T-helper 1 cell (primary cell): ENCODE data around the gene MEIOB.
"Not testable (repeated sequence)": the region's sequence is repeated elsewhere in the genome, so short reads cannot be mapped to it uniquely, and the experiment has no call there.

Source experiments
- DNase-seq, 5 donors: peaks; one replicate each; pipeline ENCODE4 v3.0.0-alpha.2; 2012 to 2020

The MEIOB gene

GRCh38 chr16:1809281-1809801 is 62.6 kb downstream of the MEIOB start:
- DNase-seq = no peak

GRCh38 chr16:1808691-1809090 is 63.3 kb downstream of the MEIOB start:
- DNase-seq = no peak

GRCh38 chr16:1807626-1808025 is 64.3 kb downstream of the MEIOB start:
- no peak for DNase-seq

GRCh38 chr16:1800701-1801100 is 71.3 kb downstream of the MEIOB start:
- DNase-seq = no peak

GRCh38 chr16:1799263-1799662 is 72.7 kb downstream of the MEIOB start:
- DNase-seq = not testable (repeated sequence)

- no peak for DNase-seq
Observed at GRCh38 chr16:1794908-1795666, 76.9 kb downstream of the MEIOB start.

- DNase-seq = peak in 1 of 5 donors; percentile 12
Observed at GRCh38 chr16:1794221-1794871, 77.6 kb downstream of the MEIOB start.

GRCh38 chr16:1793578-1794220 is 78.3 kb downstream of the MEIOB start, which contains the start of gene IGFALS:
Gene IGFALS, minus strand, starts transcription at chr16:1793705. Its CDS starts 53 bp downstream, at chr16:1793652.
- no peak for DNase-seq

- peak in 1 of 5 donors; percentile 9 for DNase-seq
Observed at GRCh38 chr16:1792836-1793577, 79.0 kb downstream of the MEIOB start.

- DNase-seq = peak in 2 of 5 donors; percentile 1 to 11
Observed at GRCh38 chr16:1791943-1792812, 79.8 kb downstream of the MEIOB start.

- DNase-seq = peak in 1 of 5 donors; percentile 9
Observed at GRCh38 chr16:1791256-1791942, 80.6 kb downstream of the MEIOB start.

- DNase-seq = peak in 1 of 5 donors; percentile 7
Observed at GRCh38 chr16:1790611-1791255, 81.2 kb downstream of the MEIOB start.

- no peak for DNase-seq
Observed at GRCh38 chr16:1790261-1790610, 81.7 kb downstream of the MEIOB start.

GRCh38 chr16:1789643-1790045 is 82.3 kb downstream of the MEIOB start:
- peak in 1 of 5 donors; percentile 15 for DNase-seq

- peak in 1 of 5 donors; percentile 1 for DNase-seq
Observed at GRCh38 chr16:1788708-1789100, 83.3 kb downstream of the MEIOB start.

GRCh38 chr16:1788095-1788707 is 83.8 kb downstream of the MEIOB start:
- peak in 2 of 5 donors; percentile 4 to 6 for DNase-seq

- no peak for DNase-seq
Observed at GRCh38 chr16:1787322-1788094, 84.5 kb downstream of the MEIOB start.

GRCh38 chr16:1787056-1787321 is 85.0 kb downstream of the MEIOB start:
- DNase-seq = no peak
